Measurements from ENCODE around the gene NDFIP1. TPM values are rescaled to one million over a fixed set of nuclear protein-coding genes. Genes with fewer than 3 reads are reported as not detected.

Gene NDFIP1
- total and polyA plus RNA-seq, 2 donors (not counting 1 experiment from before 2014, with no cell fraction given), result 55.8 to 67.4 TPM

- no peak for DNase-seq (ENCODE audit: low read depth in 2 of 2)
- Histone ChIP-seq H3K27me3 (ENCODE audit: control insufficient read depth, insufficient read depth, low read length) (no peaks in the 10 kb centered on the region), H3K4me3 (replicated peaks in 1 of 4; ENCODE audit: control extremely low read depth in 1 of 4, insufficient read depth in 1 of 4, low read depth in 3 of 4, low read length in 4 of 4) (no peak overlapping the region), H3K27ac (ENCODE audit: insufficient read depth, low read length) (no peak overlapping the region), H3K9ac (ENCODE audit: insufficient read depth, low read length) (no peak overlapping the region), H4K20me1 (ENCODE audit: control insufficient read depth, extremely low read depth, insufficient read depth, low read length) (no peaks in the 10 kb centered on the region), H3K4me1 (ENCODE audit: control insufficient read depth, extremely low read depth, insufficient read depth, low read length) (no peaks in the 10 kb centered on the region), H3K79me2 (ENCODE audit: control insufficient read depth, insufficient read depth, low read length) (no peaks in the 10 kb centered on the region), H2AFZ (ENCODE audit: low read length) (no peak overlapping the region), H3K4me2 (ENCODE audit: extremely low read depth, insufficient read depth, low read length) (no peak overlapping the region), H3K36me3 (ENCODE audit: control insufficient read depth, insufficient read depth, low read length) (no peaks in the 10 kb centered on the region), H3K9me3 (ENCODE audit: control insufficient read depth, insufficient read depth, low read depth, low read length) (no peaks in the 10 kb centered on the region)
- no peak for TF ChIP-seq EZH2 (IDR thresholded peaks at IDR 0.05; ENCODE audit: low read length, missing control alignments)
- TF ChIP-seq, protein P1, sequence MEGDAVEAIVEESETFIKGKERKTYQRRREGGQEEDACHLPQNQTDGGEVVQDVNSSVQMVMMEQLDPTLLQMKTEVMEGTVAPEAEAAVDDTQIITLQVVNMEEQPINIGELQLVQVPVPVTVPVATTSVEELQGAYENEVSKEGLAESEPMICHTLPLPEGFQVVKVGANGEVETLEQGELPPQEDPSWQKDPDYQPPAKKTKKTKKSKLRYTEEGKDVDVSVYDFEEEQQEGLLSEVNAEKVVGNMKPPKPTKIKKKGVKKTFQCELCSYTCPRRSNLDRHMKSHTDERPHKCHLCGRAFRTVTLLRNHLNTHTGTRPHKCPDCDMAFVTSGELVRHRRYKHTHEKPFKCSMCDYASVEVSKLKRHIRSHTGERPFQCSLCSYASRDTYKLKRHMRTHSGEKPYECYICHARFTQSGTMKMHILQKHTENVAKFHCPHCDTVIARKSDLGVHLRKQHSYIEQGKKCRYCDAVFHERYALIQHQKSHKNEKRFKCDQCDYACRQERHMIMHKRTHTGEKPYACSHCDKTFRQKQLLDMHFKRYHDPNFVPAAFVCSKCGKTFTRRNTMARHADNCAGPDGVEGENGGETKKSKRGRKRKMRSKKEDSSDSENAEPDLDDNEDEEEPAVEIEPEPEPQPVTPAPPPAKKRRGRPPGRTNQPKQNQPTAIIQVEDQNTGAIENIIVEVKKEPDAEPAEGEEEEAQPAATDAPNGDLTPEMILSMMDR (conservative IDR thresholded peaks at IDR 0.05 in 1 of 2, IDR thresholded peaks at IDR 0.05 in 1 of 2; ENCODE audit: low read depth in 1 of 2, low read length in 2 of 2), result no peak
Observed at GRCh38 chr5:142167458-142167857, 58.9 kb downstream of the NDFIP1 start.

GRCh38 chr5:142168365-142168764, 59.8 kb downstream of the NDFIP1 start:
- no peaks in the 10 kb centered on the region for H3K27me3 ChIP-seq (ENCODE audit: control insufficient read depth, insufficient read depth, low read length)
- no peaks in the 10 kb centered on the region for H3K9me3 ChIP-seq (ENCODE audit: control insufficient read depth, insufficient read depth, low read depth, low read length)
- TF ChIP-seq EZH2 (IDR thresholded peaks at IDR 0.05; ENCODE audit: low read length, missing control alignments), result no peak
- TF ChIP-seq, protein P1 (conservative IDR thresholded peaks at IDR 0.05 in 1 of 2, IDR thresholded peaks at IDR 0.05 in 1 of 2; ENCODE audit: low read depth in 1 of 2, low read length in 2 of 2), result no peak
- H3K4me3 ChIP-seq (replicated peaks in 1 of 4; ENCODE audit: control extremely low read depth in 1 of 4, insufficient read depth in 1 of 4, low read depth in 3 of 4, low read length in 4 of 4), result no peak overlapping the region
- H2AFZ ChIP-seq (ENCODE audit: low read length), result no peak overlapping the region
- H3K79me2 ChIP-seq (ENCODE audit: control insufficient read depth, insufficient read depth, low read length), result no peaks in the 10 kb centered on the region
- H4K20me1 ChIP-seq (ENCODE audit: control insufficient read depth, extremely low read depth, insufficient read depth, low read length), result no peaks in the 10 kb centered on the region
- H3K27ac ChIP-seq (ENCODE audit: insufficient read depth, low read length), result no peak overlapping the region
- no peak for DNase-seq (ENCODE audit: low read depth in 2 of 2)
- H3K9ac ChIP-seq (ENCODE audit: insufficient read depth, low read length), result no peak overlapping the region
- no peaks in the 10 kb centered on the region for H3K36me3 ChIP-seq (ENCODE audit: control insufficient read depth, insufficient read depth, low read length)
- no peak overlapping the region for H3K4me2 ChIP-seq (ENCODE audit: extremely low read depth, insufficient read depth, low read length)
- H3K4me1 ChIP-seq (ENCODE audit: control insufficient read depth, extremely low read depth, insufficient read depth, low read length), result no peaks in the 10 kb centered on the region

GRCh38 chr5:142170254-142170953, 61.8 kb downstream of the NDFIP1 start:
- Histone ChIP-seq H3K4me2 (ENCODE audit: extremely low read depth, insufficient read depth, low read length) (no peak overlapping the region), H3K27me3 (ENCODE audit: control insufficient read depth, insufficient read depth, low read length) (no peaks in the 10 kb centered on the region), H3K4me1 (ENCODE audit: control insufficient read depth, extremely low read depth, insufficient read depth, low read length) (no peaks in the 10 kb centered on the region), H3K36me3 (ENCODE audit: control insufficient read depth, insufficient read depth, low read length) (no peaks in the 10 kb centered on the region), H3K4me3 (replicated peaks in 1 of 4; ENCODE audit: control extremely low read depth in 1 of 4, insufficient read depth in 1 of 4, low read depth in 3 of 4, low read length in 4 of 4) (no peak overlapping the region), H2AFZ (ENCODE audit: low read length) (no peak overlapping the region), H3K9me3 (ENCODE audit: control insufficient read depth, insufficient read depth, low read depth, low read length) (no peaks in the 10 kb centered on the region), H3K79me2 (ENCODE audit: control insufficient read depth, insufficient read depth, low read length) (no peaks in the 10 kb centered on the region), H3K9ac (ENCODE audit: insufficient read depth, low read length) (no peak overlapping the region), H4K20me1 (ENCODE audit: control insufficient read depth, extremely low read depth, insufficient read depth, low read length) (no peaks in the 10 kb centered on the region), H3K27ac (ENCODE audit: insufficient read depth, low read length) (no peak overlapping the region)
- DNase-seq (ENCODE audit: low read depth in 2 of 2), result no peak
- TF ChIP-seq EZH2 (IDR thresholded peaks at IDR 0.05; ENCODE audit: low read length, missing control alignments), result no peak
- TF ChIP-seq, protein P1 (conservative IDR thresholded peaks at IDR 0.05 in 1 of 2, IDR thresholded peaks at IDR 0.05 in 1 of 2; ENCODE audit: low read depth in 1 of 2, low read length in 2 of 2), result no peak
